ENCODE results near the gene KLK7.

KLK7 gene

GRCh38 chr19:50983625-50984292, at the start of gene KLK7:
Gene KLK7, minus strand, starts transcription at chr19:50983917. Its CDS starts 1,518 bp downstream, at chr19:50982399.
- H3K79me2 ChIP-seq (ENCODE audit: low read length), result no peaks in the 10 kb centered on the region
- no peak within 1 kb of the TSS for H3K4me3 ChIP-seq (ENCODE audit: low read length)
- H3K27me3 ChIP-seq (replicated peaks; ENCODE audit: insufficient read depth, low read length), result peaks cover 8% of the 10 kb centered on the region; the same call in 1 of the 2 replicates
- H3K9me2 ChIP-seq (replicated peaks; ENCODE audit: insufficient read depth, low read length), result no peaks in the 10 kb centered on the region
- no peak within 1 kb of the TSS for H2AFZ ChIP-seq (ENCODE audit: low read length)
- H3K9ac ChIP-seq (ENCODE audit: low read length), result no peak within 1 kb of the TSS
- H3K36me3 ChIP-seq (replicated peaks; ENCODE audit: insufficient read depth, low read length), result no peaks in the 10 kb centered on the region
- H3K27ac ChIP-seq (ENCODE audit: low read length), result no peak within 1 kb of the TSS
- no peak for DNase-seq
- H4K20me1 ChIP-seq (ENCODE audit: insufficient read depth, low read length), result no peaks in the 10 kb centered on the region
- no peaks in the 10 kb centered on the region for H3F3A ChIP-seq (ENCODE audit: insufficient read depth, low read length)
- no peak for TF ChIP-seq CTCF (IDR thresholded peaks at IDR 0.05; ENCODE audit: low read length)
- no peak for TF ChIP-seq EZH2 (optimal IDR thresholded peaks at IDR 0.05; ENCODE audit: low read depth, low read length)
- no peak for TF ChIP-seq EZH2phosphoT487 (IDR thresholded peaks at IDR 0.05; ENCODE audit: low read length)
- no peak within 1 kb of the TSS for H3K4me2 ChIP-seq (ENCODE audit: low read depth, low read length)
- H3K9me3 ChIP-seq (replicated peaks; ENCODE audit: insufficient read depth, low read length), result no peaks in the 10 kb centered on the region
- no peaks in the 10 kb centered on the region for H3K4me1 ChIP-seq (ENCODE audit: low read length)

- Histone ChIP-seq H4K20me1 (ENCODE audit: insufficient read depth, low read length) (no peaks in the 10 kb centered on the region), H3K9me2 (replicated peaks; ENCODE audit: insufficient read depth, low read length) (no peaks in the 10 kb centered on the region), H3K36me3 (replicated peaks; ENCODE audit: insufficient read depth, low read length) (no peaks in the 10 kb centered on the region), H3K27ac (ENCODE audit: low read length) (no peak overlapping the region), H3K4me3 (ENCODE audit: low read length) (no peak overlapping the region), H3K27me3 (replicated peaks; ENCODE audit: insufficient read depth, low read length) (peaks cover 10% of the 10 kb centered on the region), H3K79me2 (ENCODE audit: low read length) (no peaks in the 10 kb centered on the region), H3K4me2 (ENCODE audit: low read depth, low read length) (no peak overlapping the region), H3K4me1 (ENCODE audit: low read length) (no peaks in the 10 kb centered on the region), H3F3A (ENCODE audit: insufficient read depth, low read length) (no peaks in the 10 kb centered on the region), H3K9ac (ENCODE audit: low read length) (no peak overlapping the region), H2AFZ (ENCODE audit: low read length) (no peak overlapping the region), H3K9me3 (replicated peaks; ENCODE audit: insufficient read depth, low read length) (no peaks in the 10 kb centered on the region)
- no peak for TF ChIP-seq CTCF (IDR thresholded peaks at IDR 0.05; ENCODE audit: low read length)
- no peak for TF ChIP-seq EZH2phosphoT487 (IDR thresholded peaks at IDR 0.05; ENCODE audit: low read length)
- TF ChIP-seq EZH2 (optimal IDR thresholded peaks at IDR 0.05; ENCODE audit: low read depth, low read length), result no peak
- DNase-seq, result no peak
These were observed 48.1 kb upstream of the KLK7 start for GRCh38 chr19:51031880-51032225.

- no peaks in the 10 kb centered on the region for H4K20me1 ChIP-seq (ENCODE audit: insufficient read depth, low read length)
- no peaks in the 10 kb centered on the region for H3K36me3 ChIP-seq (replicated peaks; ENCODE audit: insufficient read depth, low read length)
- H3K27me3 ChIP-seq (replicated peaks; ENCODE audit: insufficient read depth, low read length), result peaks cover 10% of the 10 kb centered on the region
- no peaks in the 10 kb centered on the region for H3K4me1 ChIP-seq (ENCODE audit: low read length)
- H2AFZ ChIP-seq (ENCODE audit: low read length), result no peak overlapping the region
- no peak overlapping the region for H3K27ac ChIP-seq (ENCODE audit: low read length)
- no peak for DNase-seq
- no peaks in the 10 kb centered on the region for H3K79me2 ChIP-seq (ENCODE audit: low read length)
- H3F3A ChIP-seq (ENCODE audit: insufficient read depth, low read length), result no peaks in the 10 kb centered on the region
- H3K4me2 ChIP-seq (ENCODE audit: low read depth, low read length), result no peak overlapping the region
- no peaks in the 10 kb centered on the region for H3K9me3 ChIP-seq (replicated peaks; ENCODE audit: insufficient read depth, low read length)
- no peak overlapping the region for H3K9ac ChIP-seq (ENCODE audit: low read length)
- no peak overlapping the region for H3K4me3 ChIP-seq (ENCODE audit: low read length)
- no peak for TF ChIP-seq CTCF (IDR thresholded peaks at IDR 0.05; ENCODE audit: low read length)
- TF ChIP-seq EZH2 (optimal IDR thresholded peaks at IDR 0.05; ENCODE audit: low read depth, low read length), result no peak
- TF ChIP-seq EZH2phosphoT487 (IDR thresholded peaks at IDR 0.05; ENCODE audit: low read length), result no peak
- H3K9me2 ChIP-seq (replicated peaks; ENCODE audit: insufficient read depth, low read length), result no peaks in the 10 kb centered on the region
These were observed 47.6 kb upstream of the KLK7 start for GRCh38 chr19:51031220-51031879.
